HG03139 (cell line): Measurements from ENCODE around the gene PTGES2.

Source experiments
- ATAC-seq: cut with Tn5 transposase; IDR thresholded peaks from one replicate; pipeline ENCODE4 v1.9.1; 2021; ENCODE audit not compliant: unreplicated experiment

Gene PTGES2

GRCh38 chr9:128153060-128153946 lies 25.8 kb upstream of the PTGES2 start:
- no peak for ATAC-seq

DNA sequence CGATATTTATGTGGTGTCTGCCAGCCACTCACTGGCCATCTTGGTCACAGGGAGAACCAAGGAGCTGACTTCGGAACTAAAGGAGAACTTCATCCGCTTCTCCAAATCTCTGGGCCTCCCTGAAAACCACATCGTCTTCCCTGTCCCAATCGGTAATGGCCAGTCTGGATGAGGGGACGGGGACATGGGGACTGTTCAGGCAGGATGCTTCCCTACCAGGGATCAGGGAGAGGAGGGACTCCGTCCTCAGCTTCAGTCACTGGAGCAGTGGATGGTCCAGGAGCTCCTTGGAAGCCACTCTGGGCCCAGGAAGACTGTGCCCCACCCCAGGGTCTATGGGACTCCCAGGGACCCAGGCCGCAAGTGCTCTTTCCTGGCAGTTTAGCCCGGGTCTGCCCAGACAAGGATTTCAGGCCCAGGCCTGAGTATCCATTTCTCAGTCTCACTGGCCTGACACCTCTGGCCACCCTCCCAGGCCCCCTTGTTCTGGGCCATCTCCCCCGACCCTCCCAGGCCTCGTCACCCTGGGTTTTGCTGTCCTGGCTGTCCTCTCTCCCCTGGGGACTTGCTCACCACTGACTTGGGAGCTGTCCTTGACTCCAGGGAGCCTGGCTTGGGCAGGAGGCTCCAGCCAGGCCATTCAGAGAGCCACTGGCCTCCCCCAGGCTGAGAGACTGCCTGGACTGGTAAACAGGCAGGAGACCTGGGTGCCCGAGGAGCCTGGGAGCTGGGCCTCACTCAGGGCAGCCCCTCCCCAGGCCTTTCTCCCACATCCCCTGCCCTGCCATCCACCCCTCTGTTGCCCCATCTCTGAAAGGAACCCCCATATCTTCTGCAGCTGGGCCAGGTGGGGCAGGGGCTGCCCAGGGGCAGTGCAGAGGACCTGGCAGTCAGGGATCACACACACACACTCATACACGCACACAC lies 24.9 kb upstream of the PTGES2 start:
- ATAC-seq = no peak

DNA sequence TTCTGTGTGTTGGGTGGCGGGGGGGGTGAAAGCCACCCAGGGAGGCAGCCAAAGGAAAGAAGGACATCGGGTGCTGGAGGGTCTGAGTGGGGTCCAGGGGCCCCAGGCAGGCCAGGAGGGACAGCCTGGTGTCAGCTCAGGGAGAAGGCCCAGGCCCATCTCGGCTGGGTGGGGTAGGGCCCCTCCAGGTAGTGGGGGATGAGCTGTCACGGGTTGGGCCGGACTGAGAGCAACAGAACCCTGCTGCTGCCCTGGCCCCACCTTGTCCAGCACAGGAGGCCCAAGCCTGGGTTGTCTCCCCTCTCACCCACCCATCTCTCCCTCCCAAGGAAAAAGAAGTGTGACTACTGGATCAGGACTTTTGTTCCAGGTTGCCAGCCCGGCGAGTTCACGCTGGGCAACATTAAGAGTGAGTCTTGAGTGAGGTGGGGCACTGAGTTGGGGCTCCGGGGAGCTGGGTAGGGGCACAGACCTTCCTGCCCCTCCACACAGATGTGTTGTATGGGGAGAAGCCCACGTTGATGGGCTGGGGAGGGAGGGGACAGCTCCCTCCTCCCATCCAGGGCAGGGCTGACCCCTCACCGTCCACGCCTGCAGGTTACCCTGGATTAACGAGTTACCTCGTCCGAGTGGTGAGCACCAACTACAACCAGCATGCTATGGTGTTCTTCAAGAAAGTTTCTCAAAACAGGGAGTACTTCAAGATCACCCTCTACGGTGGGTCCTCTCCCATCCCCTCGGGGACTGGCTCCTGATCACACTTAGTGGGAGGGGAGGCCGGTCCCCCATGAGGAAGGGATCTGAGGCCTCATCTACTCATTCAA lies 24.0 kb upstream of the PTGES2 start:
- ATAC-seq = no peak

GRCh38 chr9:128150594-128151308 lies 23.2 kb upstream of the PTGES2 start:
- ATAC-seq = no peak

- ATAC-seq = no peak
Measured at GRCh38 chr9:128149951-128150593, 22.5 kb upstream of the PTGES2 start.

- no peak for ATAC-seq
Measured at GRCh38 chr9:128149001-128149701, 21.6 kb upstream of the PTGES2 start, which contains the start of gene LCN2. Gene LCN2, plus strand, starts transcription at chr9:128149453. Its CDS starts 73 bp downstream, at chr9:128149526.

DNA sequence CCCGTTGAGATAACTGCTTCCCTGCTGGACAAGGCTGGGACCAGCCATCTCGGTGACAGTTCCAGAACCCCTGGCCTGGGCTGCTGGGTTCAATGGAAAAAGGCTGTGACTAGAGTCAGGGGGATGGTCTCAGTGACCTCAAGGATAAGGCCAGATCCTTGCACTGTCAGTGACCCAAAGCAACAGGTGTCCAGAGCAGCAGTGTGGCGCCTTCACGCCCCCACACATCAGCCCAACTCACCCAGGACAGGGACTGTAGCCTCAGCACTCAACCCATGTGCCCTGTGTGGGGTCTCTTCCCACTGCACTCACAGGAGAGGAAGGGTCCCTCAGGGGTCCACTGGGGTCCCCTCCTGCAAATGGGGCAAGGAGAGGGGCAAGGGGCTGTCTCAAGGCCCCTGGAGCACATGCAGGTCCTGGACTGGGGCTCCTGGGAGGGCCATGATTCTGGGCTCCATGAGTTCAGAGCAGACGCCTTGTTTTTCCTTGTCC lies 21.0 kb upstream of the PTGES2 start:
- ATAC-seq = no peak

- ATAC-seq = no peak
Measured at GRCh38 chr9:128146591-128147120, 19.1 kb upstream of the PTGES2 start.

DNA sequence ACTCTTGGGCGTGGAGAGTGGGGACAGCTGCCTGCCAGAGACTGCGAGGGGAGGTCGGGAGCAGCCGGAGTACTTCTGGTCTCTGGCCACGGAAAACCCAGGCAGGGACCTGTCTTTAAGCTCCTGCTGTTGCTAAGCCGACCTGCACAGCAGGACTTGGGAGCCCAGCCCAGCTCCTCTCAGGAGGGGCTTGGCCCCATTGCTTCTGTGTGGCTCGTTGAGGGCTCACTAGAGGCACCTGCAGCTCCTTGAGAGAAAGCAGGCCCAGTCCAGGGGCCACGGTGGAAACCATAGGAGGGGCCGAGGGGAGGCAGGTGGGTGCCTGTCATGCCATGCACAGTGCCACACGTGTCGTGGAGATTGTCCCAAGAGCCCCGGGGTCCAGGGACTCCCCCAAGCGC lies 18.4 kb upstream of the PTGES2 start:
- ATAC-seq = no peak

GRCh38 chr9:128145536-128145935 lies 18.0 kb upstream of the PTGES2 start:
- ATAC-seq = no peak

DNA sequence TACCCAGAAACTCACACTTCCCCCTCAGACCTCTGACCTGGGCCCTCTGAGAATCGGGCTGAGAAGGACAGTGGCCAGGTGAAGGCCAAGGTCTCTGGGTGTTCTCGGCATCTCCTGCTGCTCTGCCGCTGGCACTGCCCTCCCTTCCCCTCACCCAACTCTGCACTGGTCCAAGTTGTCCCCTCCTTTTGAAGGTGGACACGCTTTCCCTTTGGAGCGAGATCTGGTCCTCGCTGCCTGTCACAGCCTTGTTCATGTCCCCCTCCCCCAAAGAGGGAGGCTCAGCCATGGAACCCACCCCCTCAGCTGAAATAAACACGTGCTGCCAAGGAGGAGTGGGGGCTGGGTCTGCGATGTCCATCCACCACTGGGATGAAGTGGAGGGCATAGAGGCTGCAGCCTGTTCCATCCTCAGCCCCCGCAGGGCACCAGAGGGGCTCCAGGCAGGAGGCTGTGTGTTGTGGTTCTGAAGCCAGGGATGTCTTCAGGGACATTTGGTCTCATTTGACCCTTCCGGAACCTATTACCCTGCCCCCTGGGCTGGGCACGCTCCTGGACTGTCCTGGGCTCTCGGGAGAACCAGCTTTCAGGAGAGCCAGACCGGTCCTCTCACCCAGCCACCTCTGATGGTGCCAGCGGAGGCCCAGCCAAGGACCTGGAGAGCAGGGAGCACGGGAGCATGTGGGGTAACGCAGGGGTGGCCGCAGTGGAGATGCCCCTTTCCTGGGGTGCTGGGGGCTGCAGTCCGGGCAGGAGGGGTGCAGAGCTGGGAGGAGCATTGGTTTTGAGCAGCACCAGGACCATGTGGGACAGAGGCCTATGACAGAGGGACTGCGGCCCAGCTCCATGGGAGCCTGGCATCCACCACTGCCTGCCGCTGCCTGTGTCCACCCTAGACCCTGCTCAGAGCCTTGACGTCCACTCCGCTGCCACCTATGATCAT lies 17.0 kb upstream of the PTGES2 start:
- no peak for ATAC-seq

- no peak for ATAC-seq
Measured at GRCh38 chr9:128143525-128144238, 16.2 kb upstream of the PTGES2 start.

DNA sequence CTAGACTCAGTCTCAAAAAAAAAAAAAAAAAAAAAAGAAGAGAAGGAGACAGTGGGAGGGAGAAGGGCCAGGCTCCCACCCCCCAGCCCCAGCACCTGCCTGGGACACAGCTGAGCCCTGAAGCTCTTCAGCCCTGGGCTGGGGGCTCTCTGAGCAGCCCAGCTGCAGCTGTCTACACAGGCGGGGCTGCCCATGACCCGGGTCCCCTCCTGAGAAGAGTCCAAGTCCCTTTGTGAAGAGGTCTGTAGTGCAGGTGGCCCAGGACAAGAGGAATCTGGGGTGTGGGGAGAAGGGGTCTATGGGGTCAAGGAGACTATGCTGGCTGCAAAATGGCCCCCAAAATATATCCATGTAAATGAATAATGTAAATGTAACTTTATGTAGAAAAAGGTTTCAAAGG lies 15.1 kb upstream of the PTGES2 start:
- ATAC-seq = no peak

GRCh38 chr9:128142061-128142460 lies 14.5 kb upstream of the PTGES2 start:
- ATAC-seq = no peak

- ATAC-seq = no peak
Measured at GRCh38 chr9:128141604-128142003, 14.1 kb upstream of the PTGES2 start.

DNA sequence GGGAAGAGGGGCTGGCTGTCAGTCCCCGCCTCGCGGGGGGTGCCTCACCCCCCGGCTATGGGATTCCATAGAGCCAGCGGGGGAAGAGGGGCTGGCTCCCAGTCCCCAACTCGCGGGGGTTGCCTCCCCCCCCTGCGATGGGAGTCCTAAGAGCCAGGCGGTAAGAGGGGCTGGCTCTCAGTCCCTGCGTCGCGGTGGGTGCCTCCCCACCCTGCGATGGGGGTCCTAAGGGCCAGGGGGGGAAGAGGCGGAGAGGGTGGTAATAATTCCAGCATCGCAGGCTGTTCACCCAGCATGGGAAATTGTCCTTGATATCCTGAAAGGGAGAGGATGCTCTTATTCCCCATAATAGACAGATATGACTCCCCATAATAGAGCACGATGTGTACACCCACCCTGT lies 12.1 kb upstream of the PTGES2 start:
- ATAC-seq = no peak

- no peak for ATAC-seq
Measured at GRCh38 chr9:128138001-128138400, 10.5 kb upstream of the PTGES2 start.
